ENCODE data around the gene MROH2A.

MROH2A gene

GRCh38 chr2:233807966-233808935, 30.1 kb downstream of the MROH2A start:
- DNase-seq (ENCODE audit: low read depth): no peak
- no peak overlapping the region for H3K4me3 ChIP-seq (ENCODE audit: low read length)
- no peak for TF ChIP-seq CTCF (IDR thresholded peaks at IDR 0.05; ENCODE audit: insufficient read depth, low read depth, low read length, missing control alignments)

- TF ChIP-seq CTCF (IDR thresholded peaks at IDR 0.05; ENCODE audit: insufficient read depth, low read depth, low read length, missing control alignments): no peak
- H3K4me3 ChIP-seq (ENCODE audit: low read length): no peak overlapping the region
- DNase-seq (ENCODE audit: low read depth): no peak
These were observed 32.3 kb downstream of the MROH2A start for GRCh38 chr2:233810385-233810784.

GRCh38 chr2:233811087-233811486, 33.0 kb downstream of the MROH2A start:
- H3K4me3 ChIP-seq (ENCODE audit: low read length): no peak overlapping the region
- no peak for TF ChIP-seq CTCF (IDR thresholded peaks at IDR 0.05; ENCODE audit: insufficient read depth, low read depth, low read length, missing control alignments)
- DNase-seq (ENCODE audit: low read depth): no peak

- no peak for TF ChIP-seq CTCF (IDR thresholded peaks at IDR 0.05; ENCODE audit: insufficient read depth, low read depth, low read length, missing control alignments)
- DNase-seq (ENCODE audit: low read depth): no peak
- H3K4me3 ChIP-seq (ENCODE audit: low read length): no peak overlapping the region
These were observed 33.6 kb downstream of the MROH2A start for GRCh38 chr2:233811732-233812131.

- no peak for TF ChIP-seq CTCF (IDR thresholded peaks at IDR 0.05; ENCODE audit: insufficient read depth, low read depth, low read length, missing control alignments)
- no peak overlapping the region for H3K4me3 ChIP-seq (ENCODE audit: low read length)
- no peak for DNase-seq (ENCODE audit: low read depth)
These were observed 35.3 kb downstream of the MROH2A start for GRCh38 chr2:233813236-233814055.

- DNase-seq (ENCODE audit: low read depth): peak; percentile 17
- no peak for TF ChIP-seq CTCF (IDR thresholded peaks at IDR 0.05; ENCODE audit: insufficient read depth, low read depth, low read length, missing control alignments)
- H3K4me3 ChIP-seq (ENCODE audit: low read length): no peak overlapping the region
These were observed 36.1 kb downstream of the MROH2A start for GRCh38 chr2:233814056-233814835.
